ENCODE measurements around the gene VAV3.

VAV3 gene

GRCh38 chr1:107687849-107688753 lies 276.9 kb downstream of the VAV3 start:
- no peak for DNase-seq (ENCODE audit: low read depth in 2 of 2)

GRCh38 chr1:107683683-107684082 lies 281.3 kb downstream of the VAV3 start:
- no peak for DNase-seq (ENCODE audit: low read depth in 2 of 2)

GRCh38 chr1:107683191-107683657 lies 281.8 kb downstream of the VAV3 start:
- no peak for DNase-seq (ENCODE audit: low read depth in 2 of 2)

GRCh38 chr1:107682467-107682866 lies 282.5 kb downstream of the VAV3 start:
- no peak for DNase-seq (ENCODE audit: low read depth in 2 of 2)

- no peak for DNase-seq (ENCODE audit: low read depth in 2 of 2)
These were observed 283.9 kb downstream of the VAV3 start for GRCh38 chr1:107681001-107681479.

- DNase-seq (ENCODE audit: low read depth in 2 of 2), result no peak
These were observed 284.4 kb downstream of the VAV3 start for GRCh38 chr1:107680579-107680985.

- DNase-seq (ENCODE audit: low read depth in 2 of 2), result no peak
These were observed 285.5 kb downstream of the VAV3 start for GRCh38 chr1:107679411-107679953.

- DNase-seq (ENCODE audit: low read depth in 2 of 2), result no peak
These were observed 286.0 kb downstream of the VAV3 start for GRCh38 chr1:107678993-107679392.

GRCh38 chr1:107677697-107678096 lies 287.3 kb downstream of the VAV3 start:
- DNase-seq (ENCODE audit: low read depth in 2 of 2), result no peak

GRCh38 chr1:107674486-107674885 lies 290.5 kb downstream of the VAV3 start:
- DNase-seq (ENCODE audit: low read depth in 2 of 2), result no peak

- DNase-seq (ENCODE audit: low read depth in 2 of 2), result no peak
These were observed 292.0 kb downstream of the VAV3 start for GRCh38 chr1:107673006-107673405.

GRCh38 chr1:107670397-107671040 lies 294.5 kb downstream of the VAV3 start:
- DNase-seq (ENCODE audit: low read depth in 2 of 2), result no peak

- DNase-seq (ENCODE audit: low read depth in 2 of 2), result no peak
These were observed 295.0 kb downstream of the VAV3 start for GRCh38 chr1:107669996-107670395.

GRCh38 chr1:107668762-107669161 lies 296.2 kb downstream of the VAV3 start:
- DNase-seq (ENCODE audit: low read depth in 2 of 2), result no peak

- DNase-seq (ENCODE audit: low read depth in 2 of 2), result no peak
These were observed 298.5 kb downstream of the VAV3 start for GRCh38 chr1:107666493-107666892.

- DNase-seq (ENCODE audit: low read depth in 2 of 2), result no peak
These were observed 299.7 kb downstream of the VAV3 start for GRCh38 chr1:107664982-107665925.

- no peak for DNase-seq (ENCODE audit: low read depth in 2 of 2)
These were observed 302.0 kb downstream of the VAV3 start for GRCh38 chr1:107662971-107663370.

GRCh38 chr1:107661158-107661557 lies 303.8 kb downstream of the VAV3 start:
- DNase-seq (ENCODE audit: low read depth in 2 of 2), result no peak

- no peak for DNase-seq (ENCODE audit: low read depth in 2 of 2)
These were observed 305.0 kb downstream of the VAV3 start for GRCh38 chr1:107659961-107660360.

GRCh38 chr1:107657356-107657755 lies 307.6 kb downstream of the VAV3 start:
- no peak for DNase-seq (ENCODE audit: low read depth in 2 of 2)

GRCh38 chr1:107653765-107654164 lies 311.2 kb downstream of the VAV3 start:
- DNase-seq (ENCODE audit: low read depth in 2 of 2), result no peak

Measured in stimulated activated CD4-positive, alpha-beta T cell treated with anti-CD3 and anti-CD28 coated beads, Interleukin-12 subunit alpha, Interleukin-12 subunit beta, amount 100 ng/mL, for 24 hours (primary cell).